PC-9 (cell line): ENCODE data around the gene SACM1L. TPM values are rescaled to one million over a fixed set of nuclear protein-coding genes. Genes with fewer than 3 reads are reported as not detected.

Source experiments
- BruUV-seq: library from RNA; stranded (reverse); fragments of 400-500 nt; replicated peaks from 2 replicates; lab custom pipeline; 2021; lab: Mats Ljungman, UMichigan
- CTCF ChIA-PET: fragments of 300-600 bp; sonication (Branson Sonifier 250); formaldehyde crosslinking; loops from one replicate; lab custom pipeline; 2022; ENCODE audit warnings: antibody characterized with exemption; lab: Charles Lee
- POLR2A ChIA-PET: fragments of 300-600 bp; sonication (Branson Sonifier 250); formaldehyde crosslinking; loops from one replicate; lab custom pipeline; 2022; ENCODE audit warnings: antibody characterized with exemption; ENCODE audit not compliant: unreplicated experiment; lab: Charles Lee
- DNase-seq, 2 experiments: peaks; one replicate each; pipeline versions ENCODE4 v3.0.0 to v3.0.0-alpha.2; 2015 to 2022; ENCODE audit warnings: mixed read lengths in 1 of 2
- H2AFZ ChIP-seq: fragments of 200-600 bp; sonication (generic); 2 replicates; pipeline ENCODE4 v1.8.1; 2017; ENCODE audit warnings: antibody characterized with exemption
- H3F3A ChIP-seq: fragments of 200-600 bp; sonication (generic); 2 replicates; pipeline ENCODE4 v1.8.1; 2017; ENCODE audit warnings: antibody characterized with exemption, mild to moderate bottlenecking, low read depth; ENCODE audit not compliant: insufficient read depth
- H3K27ac ChIP-seq: fragments of 200-600 bp; sonication (generic); 2 replicates; pipeline ENCODE4 v1.6.1; 2016; ENCODE audit warnings: mixed run types
- H3K27me3 ChIP-seq: fragments of 200-600 bp; sonication (generic); 2 replicates; pipeline ENCODE4 v1.6.1; 2016; ENCODE audit warnings: low read depth, mixed run types; ENCODE audit not compliant: insufficient read depth
- H3K36me3 ChIP-seq: fragments of 200-600 bp; sonication (generic); 2 replicates; pipeline ENCODE4 v1.6.1; 2016; ENCODE audit warnings: low read depth, mixed run types
- H3K4me1 ChIP-seq: fragments of 200-600 bp; sonication (generic); replicated peaks from 2 replicates; pipeline ENCODE4 v1.6.1; 2016; ENCODE audit warnings: mixed run types; ENCODE audit not compliant: insufficient read depth
- H3K4me2 ChIP-seq: fragments of 200-600 bp; sonication (generic); 2 replicates; pipeline ENCODE4 v1.6.1; 2017; ENCODE audit warnings: mixed run types
- H3K4me3 ChIP-seq: fragments of 200-600 bp; sonication (generic); 2 replicates; pipeline ENCODE4 v1.6.1; 2016; ENCODE audit warnings: mixed run types
- H3K79me2 ChIP-seq: fragments of 200-600 bp; sonication (generic); 2 replicates; pipeline ENCODE4 v1.6.1; 2017; ENCODE audit warnings: low read depth, mixed run types
- H3K9me2 ChIP-seq: fragments of 200-600 bp; sonication (generic); 2 replicates; pipeline ENCODE4 v1.8.1; 2017; ENCODE audit warnings: mild to moderate bottlenecking; ENCODE audit not compliant: insufficient read depth
- H3K9me3 ChIP-seq: fragments of 200-600 bp; sonication (generic); 2 replicates; pipeline ENCODE4 v1.8.1; 2016; ENCODE audit warnings: low read depth; ENCODE audit not compliant: insufficient read depth
- H4K20me1 ChIP-seq: fragments of 200-600 bp; sonication (generic); 2 replicates; pipeline ENCODE4 v1.8.1; 2017; ENCODE audit not compliant: insufficient read depth
- CTCF ChIP-seq: fragments of 200-600 bp; sonication (generic); conservative IDR thresholded peaks from 2 replicates; pipeline ENCODE4 v1.6.1; 2017; ENCODE audit warnings: mixed run types, antibody characterized with exemption, mild to moderate bottlenecking, moderate library complexity
- EZH2 ChIP-seq: fragments of 200-600 bp; sonication (generic); IDR thresholded peaks from 2 replicates; pipeline ENCODE4 v1.8.0; 2017; ENCODE audit warnings: antibody characterized with exemption, low read depth
- intact Hi-C: fragments of 100-400 bp; cut with micrococcal nuclease; formaldehyde crosslinking; loops from one replicate; pipeline ENCODE4 v1.10.0; 2022; ENCODE audit not compliant: unreplicated experiment
- total RNA-seq: library from RNA; stranded (reverse); gene quantifications from 2 replicates; pipeline ENCODE4 v1.2.3, GENCODE V29; 2021

Gene SACM1L
- total RNA-seq, 1 experiment from 2014 or later: 33.9 TPM

- BruUV-seq: no TSS peak
- Histone ChIP-seq H3K27ac (peak overlapping the region; percentile 99), H3K9me3 (0 out of 2 replicates have a peak, but pooled peaks cover 5% of the 10 kb centered on the region), H4K20me1 (no peaks in the 10 kb centered on the region), H3K9me2 (no peaks in the 10 kb centered on the region), H3K4me3 (0 out of 2 replicates have a peak overlapping the region, but pooled peaks have one; percentile 2), H3K4me2 (peak overlapping the region; percentile 62), H2AFZ (no peak overlapping the region), H3K36me3 (no peaks in the 10 kb centered on the region), H3F3A (peaks cover 76% of the 10 kb centered on the region), H3K4me1 (peaks cover 94% of the 10 kb centered on the region), H3K27me3 (no peaks in the 10 kb centered on the region), H3K79me2 (peaks cover 84% of the 10 kb centered on the region)
- no peak for TF ChIP-seq EZH2
- TF ChIP-seq CTCF: no peak
- CTCF ChIA-PET: interaction anchor here (0.5 to 1.7 kb wide), 3 partner anchors 9 to 16 kb away, joined by 4 to 6 read pairs (median 5); no protein-coding TSS in a partner anchor
- intact Hi-C loops: loop anchor here (10.0 kb wide), 1 partner anchor 759 kb away; no protein-coding TSS in a partner anchor
- DNase-seq: peak in 1 of 2 experiments; percentile 67
- POLR2A ChIA-PET: interaction anchor here (0.6 kb wide), 2 partner anchors 8 to 45 kb away, joined by 5 to 52 read pairs; no protein-coding TSS in a partner anchor
Measured at GRCh38 chr3:45644063-45644790, 45.0 kb upstream of the SACM1L start.

GRCh38 chr3:45644791-45645201 lies 44.4 kb upstream of the SACM1L start:
- CTCF ChIA-PET: interaction anchor here (0.6 to 1.7 kb wide), 3 partner anchors 9 to 15 kb away, joined by 5 to 12 read pairs (median 6); no protein-coding TSS in a partner anchor
- Histone ChIP-seq H3K27me3 (no peaks in the 10 kb centered on the region), H3K4me1 (peaks cover 88% of the 10 kb centered on the region), H4K20me1 (no peaks in the 10 kb centered on the region), H3F3A (peaks cover 72% of the 10 kb centered on the region), H3K4me3 (0 out of 2 replicates have a peak overlapping the region, but pooled peaks have one; percentile 2), H2AFZ (no peak overlapping the region), H3K27ac (peak overlapping the region; percentile 99), H3K9me2 (no peaks in the 10 kb centered on the region), H3K4me2 (peak overlapping the region; percentile 62), H3K36me3 (no peaks in the 10 kb centered on the region), H3K79me2 (peaks cover 82% of the 10 kb centered on the region), H3K9me3 (0 out of 2 replicates have a peak, but pooled peaks cover 5% of the 10 kb centered on the region)
- BruUV-seq: no TSS peak
- POLR2A ChIA-PET: interaction anchor here (0.6 kb wide), 1 partner anchor 45 kb away, joined by 5 read pairs; no protein-coding TSS in a partner anchor
- intact Hi-C loops: loop anchor here (10.0 kb wide), 1 partner anchor 760 kb away; no protein-coding TSS in a partner anchor
- peak in 1 of 2 experiments; percentile 95 for DNase-seq
- TF ChIP-seq EZH2: no peak

- Histone ChIP-seq H3K9me3 (0 out of 2 replicates have a peak, but pooled peaks cover 5% of the 10 kb centered on the region), H3K36me3 (no peaks in the 10 kb centered on the region), H3K4me1 (peaks cover 75% of the 10 kb centered on the region), H2AFZ (no peak overlapping the region), H3K4me2 (peak overlapping the region; percentile 69), H3K27ac (peak overlapping the region; percentile 99), H3F3A (peaks cover 58% of the 10 kb centered on the region), H3K27me3 (no peaks in the 10 kb centered on the region), H3K79me2 (peaks cover 83% of the 10 kb centered on the region), H3K4me3 (no peak overlapping the region), H3K9me2 (no peaks in the 10 kb centered on the region), H4K20me1 (no peaks in the 10 kb centered on the region)
- BruUV-seq: no TSS peak
- CTCF ChIA-PET: interaction anchor here (1.7 kb wide), 1 partner anchor 14 kb away, joined by 5 read pairs; no protein-coding TSS in a partner anchor
- no peak for DNase-seq
- TF ChIP-seq EZH2 (no peak), CTCF (no peak)
- intact Hi-C loops: loop anchor here (10.0 kb wide), 1 partner anchor 761 kb away; no protein-coding TSS in a partner anchor
- POLR2A ChIA-PET: no interaction called here
Measured at GRCh38 chr3:45646051-45646585, 43.1 kb upstream of the SACM1L start.
